HCT116 (cell line): ENCODE data around the gene PRPH2. TPM values are rescaled to one million over a fixed set of nuclear protein-coding genes. Genes with fewer than 3 reads are reported as not detected.

Source experiments
- ATAC-seq: fragments of 200-7000 bp; cut with Tn5 transposase; 2 replicates; pipeline ENCODE4 v1.9.1; 2020; ENCODE audit warnings: mild to moderate bottlenecking, moderate library complexity
- BruUV-seq: library from RNA; stranded (reverse); fragments of 400-500 nt; replicated peaks from 2 replicates; lab custom pipeline; 2021; lab: Mats Ljungman, UMichigan
- CTCF ChIA-PET: fragments of 300-600 bp; sonication (Branson Sonifier 250); formaldehyde crosslinking; loops from one replicate; lab custom pipeline; 2021; ENCODE audit warnings: antibody characterized with exemption; lab: Charles Lee
- POLR2A ChIA-PET: fragments of 300-600, 350-600 bp; sonication (Branson Sonifier 250); formaldehyde crosslinking; loops from one replicate; lab custom pipeline; 2021; ENCODE audit warnings: antibody characterized with exemption; lab: Charles Lee
- RAD21 ChIA-PET, 2 experiments: fragments of 300-600 bp; sonication (Branson Sonifier 250); formaldehyde crosslinking; loops; one replicate each; lab custom pipeline; 2023; ENCODE audit warnings: low total read pairs in 2 of 2; ENCODE audit not compliant: uncharacterized antibody in 2 of 2, unreplicated experiment in 2 of 2, low non-redundant PET in 1 of 2; lab: Charles Lee
- DNase-seq: peaks from one replicate; pipeline ENCODE4 v3.0.0-alpha.2; 2010; ENCODE audit warnings: low read depth, low spot score
- H2AFZ ChIP-seq: fragments of 200-600 bp; shearing (Covaris generic), sonication (generic); 2 replicates; pipeline ENCODE4 v1.6.1; 2017; ENCODE audit warnings: low read depth, mixed run types, mixed read lengths, antibody characterized with exemption, low read length; ENCODE audit not compliant: poor library complexity, severe bottlenecking
- H3K27ac ChIP-seq: 2 replicates; pipeline ENCODE4 v1.5.1; 2012; ENCODE audit warnings: low read depth, low read length
- H3K27me3 ChIP-seq: fragments of 200-600 bp; sonication (generic); 2 replicates; pipeline ENCODE4 v1.6.1; 2016; ENCODE audit warnings: mixed run types, low read length, mixed read lengths; ENCODE audit not compliant: insufficient read depth
- H3K36me3 ChIP-seq, 2 experiments: fragments of 200-500 bp in 1 of 2; fragments of 200-600 bp in 1 of 2; sonication (Bioruptor generic) in 1 of 2; sonication (generic) in 1 of 2; 2 replicates each; pipeline versions ENCODE4 v1.5.1 to v1.6.1; 2014 to 2016; ENCODE audit warnings: low read length in 2 of 2, inconsistent platforms in 1 of 2, mixed read lengths in 1 of 2, mixed run types in 1 of 2; ENCODE audit not compliant: insufficient read depth in 2 of 2, control insufficient read depth in 1 of 2
- H3K4me1 ChIP-seq, 2 experiments: fragments of 200-600 bp in 1 of 2; sonication (generic) in 1 of 2; 2 replicates each; pipeline versions ENCODE4 v1.5.1 to v1.6.1; 2012 to 2017; ENCODE audit warnings: low read length in 2 of 2, inconsistent platforms in 1 of 2, mild to moderate bottlenecking in 1 of 2, mixed read lengths in 1 of 2, mixed run types in 1 of 2, moderate library complexity in 1 of 2; ENCODE audit not compliant: insufficient read depth in 2 of 2, control insufficient read depth in 1 of 2
- H3K4me2 ChIP-seq: fragments of 200-600 bp; sonication (generic); 2 replicates; pipeline ENCODE4 v1.6.1; 2017; ENCODE audit warnings: mixed run types, low read length, mixed read lengths
- H3K4me3 ChIP-seq, 2 experiments: fragments of 200-600 bp in 1 of 2; sonication (generic) in 1 of 2; replicated peaks in 1 of 2; 2 replicates each; pipeline ENCODE4 v1.5.1; 2011 to 2016; ENCODE audit warnings: low read length in 2 of 2, control low read depth in 1 of 2, low read depth in 1 of 2, mild to moderate bottlenecking in 1 of 2, mixed read lengths in 1 of 2, mixed run types in 1 of 2
- H3K79me2 ChIP-seq: fragments of 200-600 bp; sonication (generic); 2 replicates; pipeline ENCODE4 v1.6.1; 2017; ENCODE audit warnings: mild to moderate bottlenecking, mixed run types, low read length, moderate library complexity, mixed read lengths; ENCODE audit not compliant: insufficient read depth
- H3K9ac ChIP-seq: fragments of 200-600 bp; sonication (generic); 2 replicates; pipeline ENCODE4 v1.6.1; 2016; ENCODE audit warnings: low read length, mixed read lengths
- H3K9me2 ChIP-seq: fragments of 200-600 bp; sonication (generic), shearing (Covaris generic); 2 replicates; pipeline ENCODE4 v1.6.1; 2017; ENCODE audit warnings: mixed run types, mild to moderate bottlenecking, moderate library complexity; ENCODE audit not compliant: insufficient read depth
- H3K9me3 ChIP-seq, 2 experiments: fragments of 200-500 bp in 1 of 2; fragments of 200-600 bp in 1 of 2; sonication (Bioruptor generic) in 1 of 2; sonication (generic) in 1 of 2; 2 replicates each; pipeline ENCODE4 v1.6.1; 2014 to 2017; ENCODE audit warnings: low read length in 2 of 2, mixed read lengths in 2 of 2, inconsistent platforms in 1 of 2, low read depth in 1 of 2, mild to moderate bottlenecking in 1 of 2, mixed run types in 1 of 2, moderate library complexity in 1 of 2; ENCODE audit not compliant: control insufficient read depth in 1 of 2, insufficient read depth in 1 of 2
- H4K20me1 ChIP-seq: fragments of 200-600 bp; sonication (generic), shearing (Covaris generic); 2 replicates; pipeline ENCODE4 v1.6.1; 2017; ENCODE audit warnings: mixed run types, mild to moderate bottlenecking, moderate library complexity; ENCODE audit not compliant: insufficient read depth
- ATF3 ChIP-seq: IDR thresholded peaks from 2 replicates; pipeline ENCODE4 v1.6.1; 2012
- CBX3 ChIP-seq: IDR thresholded peaks from 2 replicates; pipeline ENCODE4 v1.6.1; 2012; ENCODE audit warnings: low read depth
- CEBPB ChIP-seq: IDR thresholded peaks from 2 replicates; pipeline ENCODE4 v1.6.1; 2012; ENCODE audit warnings: low read depth
- CTCF ChIP-seq, 3 experiments: fragments of 200-600 bp in 1 of 3; sonication (generic) in 1 of 3; IDR thresholded peaks in 2 of 3; conservative IDR thresholded peaks in 1 of 3; 2 replicates each; pipeline ENCODE4 v1.5.1; 2012 to 2017; ENCODE audit warnings: low read depth in 2 of 3, low read length in 2 of 3, antibody characterized with exemption in 1 of 3, borderline replicate concordance in 1 of 3, control low read depth in 1 of 3, mild to moderate bottlenecking in 1 of 3, mixed read lengths in 1 of 3, mixed run types in 1 of 3, moderate library complexity in 1 of 3; ENCODE audit not compliant: insufficient read depth in 1 of 3
- ELF1 ChIP-seq: IDR thresholded peaks from 2 replicates; pipeline ENCODE4 v1.6.1; 2012; ENCODE audit warnings: low read depth, borderline replicate concordance
- EZH2 ChIP-seq: fragments of 200-600 bp; sonication (generic); IDR thresholded peaks from 2 replicates; pipeline ENCODE4 v1.6.1; 2017; ENCODE audit warnings: antibody characterized with exemption, mixed run types
- EZH2phosphoT487 ChIP-seq: fragments of 200-600 bp; IDR thresholded peaks from 2 replicates; pipeline ENCODE4 v1.6.1; 2018; ENCODE audit warnings: antibody characterized with exemption, borderline replicate concordance
- FOSL1 ChIP-seq: IDR thresholded peaks from 2 replicates; pipeline ENCODE4 v1.6.1; 2012; ENCODE audit warnings: low read depth
- JUND ChIP-seq: IDR thresholded peaks from 2 replicates; pipeline ENCODE4 v1.6.1; 2012
- POLR2A ChIP-seq: IDR thresholded peaks from 2 replicates; pipeline ENCODE4 v1.7.0; 2011; ENCODE audit warnings: borderline replicate concordance; ENCODE audit not compliant: insufficient read depth, insufficient read length; ENCODE audit errors: extremely low read depth
- RAD21 ChIP-seq: IDR thresholded peaks from 2 replicates; pipeline ENCODE4 v1.6.1; 2012; ENCODE audit warnings: low read depth, mild to moderate bottlenecking
- SIN3A ChIP-seq: IDR thresholded peaks from 2 replicates; pipeline ENCODE4 v1.6.1; 2012; ENCODE audit warnings: low read depth
- SRF ChIP-seq: IDR thresholded peaks from 2 replicates; pipeline ENCODE4 v1.6.1; 2012; ENCODE audit warnings: low read depth
- YY1 ChIP-seq: IDR thresholded peaks from 2 replicates; pipeline ENCODE4 v1.6.1; 2011; ENCODE audit warnings: low read length, low read depth, moderate library complexity, mild to moderate bottlenecking; ENCODE audit not compliant: insufficient replicate concordance; ENCODE audit errors: extremely low read depth
- ZBTB33 ChIP-seq: IDR thresholded peaks from 2 replicates; pipeline ENCODE4 v1.6.1; 2011; ENCODE audit warnings: mild to moderate bottlenecking, low read length, moderate library complexity; ENCODE audit not compliant: insufficient replicate concordance; ENCODE audit errors: extremely low read depth
- ZFX ChIP-seq: fragments of 450-650 bp; IDR thresholded peaks from 2 replicates; pipeline ENCODE4 v1.6.1; 2017
- intact Hi-C: fragments of 100-400 bp; cut with micrococcal nuclease; formaldehyde crosslinking; loops from 2 replicates; pipeline ENCODE4 v1.10.0; 2022
- total RNA-seq: library from RNA; stranded (reverse); gene quantifications from one replicate; pipeline ENCODE4 v1.2.1, GENCODE V29; 2021; ENCODE audit not compliant: unreplicated experiment

The PRPH2 gene
- total RNA-seq, 1 experiment from 2014 or later, result not detected

GRCh38 chr6:42769051-42769450 is 46.7 kb upstream of the PRPH2 start:
- POLR2A ChIA-PET, result interaction anchor here (1.6 kb wide), 1 partner anchor 22 kb away, joined by 4 read pairs; no protein-coding TSS in a partner anchor
- peaks cover 17 to 32% of the 10 kb centered on the region in 2 experiments for H3K4me1 ChIP-seq
- CTCF ChIA-PET, result no interaction called here
- H3K27me3 ChIP-seq, result no peaks in the 10 kb centered on the region
- no peak overlapping the region for H3K4me3 ChIP-seq
- no peaks in the 10 kb centered on the region for H4K20me1 ChIP-seq
- DNase-seq (no peak), ATAC-seq (no peak)
- no peaks in the 10 kb centered on the region for H3K79me2 ChIP-seq
- H3K9me2 ChIP-seq, result no peaks in the 10 kb centered on the region
- no peak overlapping the region for H3K4me2 ChIP-seq
- BruUV-seq, result no TSS peak
- intact Hi-C loops, result no loop called here
- H3K27ac ChIP-seq, result no peak overlapping the region
- no peaks in the 10 kb centered on the region for H3K9me3 ChIP-seq
- H2AFZ ChIP-seq, result no peak overlapping the region
- RAD21 ChIA-PET, result no interaction called here
- no peak overlapping the region for H3K9ac ChIP-seq
- no peaks in the 10 kb centered on the region for H3K36me3 ChIP-seq
- TF ChIP-seq CBX3 (no peak), ATF3 (no peak), POLR2A (no peak), FOSL1 (no peak), ZFX (no peak), CTCF (IDR thresholded peaks at IDR 0.05 in 2 of 3, conservative IDR thresholded peaks at IDR 0.05 in 1 of 3; ENCODE audit: borderline replicate concordance in 1 of 3, insufficient read depth in 1 of 3, low read depth in 2 of 3, low read length in 2 of 3) (no peak), SRF (no peak), RAD21 (no peak), YY1 (no peak), ZBTB33 (no peak), JUND (no peak), ELF1 (no peak), EZH2 (no peak), SIN3A (no peak), CEBPB (no peak), EZH2phosphoT487 (no peak)
